ENCODE results near the gene CPE. TPM values are rescaled to one million over a fixed set of nuclear protein-coding genes. Genes with fewer than 3 reads are reported as not detected.

CPE gene
- total and polyA plus RNA-seq, 2 donors: 52.3 to 94.5 TPM

DNA sequence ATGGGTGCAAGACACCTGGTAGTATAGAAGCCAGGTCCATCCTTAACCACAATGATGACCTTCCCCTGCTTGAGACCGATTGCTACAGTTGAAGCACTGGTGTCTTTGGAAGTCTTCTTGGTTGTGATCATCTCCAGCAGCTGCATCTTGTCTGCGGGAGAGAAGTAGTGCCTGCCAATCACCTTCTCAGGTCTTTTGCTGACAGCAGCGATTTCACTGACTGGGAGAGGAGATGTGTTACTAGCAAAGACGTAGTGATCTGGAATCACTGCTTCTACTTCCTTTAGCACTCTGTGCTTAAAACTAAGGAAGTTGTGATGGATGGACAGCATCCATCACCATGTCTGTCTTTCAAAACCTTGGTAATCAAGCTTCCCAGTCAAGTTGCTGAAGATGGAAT, 25.9 kb downstream of the CPE start:
- DNase-seq (ENCODE audit: low read depth in 6 of 9, low spot score in 9 of 9): no peak
- WGBS: 94% methylated on average over 4 of the region's 4 CpGs
- Histone ChIP-seq H3K27ac (ENCODE audit: low read depth in 1 of 2, low read length in 1 of 2) (no peak overlapping the region), H3K4me1 (ENCODE audit: control insufficient read depth in 2 of 2, insufficient read depth in 2 of 2, low read length in 2 of 2) (no peaks in the 10 kb centered on the region), H3K4me3 (ENCODE audit: low read length in 2 of 2) (no peak overlapping the region), H3K9me3 (ENCODE audit: control insufficient read depth in 2 of 2, insufficient read depth in 1 of 2, low read length in 1 of 2) (no peaks in the 10 kb centered on the region), H3K36me3 (ENCODE audit: control insufficient read depth in 2 of 2, insufficient read depth in 2 of 2, low read length in 1 of 2) (no peaks in the 10 kb centered on the region), H3K27me3 (ENCODE audit: control insufficient read depth in 2 of 2, insufficient read depth in 1 of 2, low read length in 1 of 2) (no peaks in the 10 kb centered on the region)

DNA sequence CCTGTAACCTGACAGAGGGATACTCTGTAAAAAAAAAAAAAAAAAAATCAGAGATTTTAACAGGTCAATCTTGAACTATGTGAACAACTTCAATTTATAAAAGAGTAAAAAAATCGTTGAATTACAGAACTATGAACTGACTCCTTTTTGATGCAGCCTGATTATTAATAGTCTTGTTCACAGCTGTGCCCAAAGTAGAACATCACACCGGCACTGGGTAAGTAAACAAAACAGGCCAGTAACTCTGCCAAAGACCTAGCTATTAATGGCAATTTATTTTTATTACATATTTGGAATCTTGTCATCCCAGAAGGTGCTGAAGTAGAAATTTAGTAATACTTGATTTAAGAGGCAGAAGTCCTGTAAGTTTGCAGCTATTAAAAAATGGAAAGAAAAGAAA, 31.4 kb downstream of the CPE start:
- Histone ChIP-seq H3K36me3 (ENCODE audit: control insufficient read depth in 2 of 2, insufficient read depth in 2 of 2, low read length in 1 of 2) (no peaks in the 10 kb centered on the region), H3K27ac (ENCODE audit: low read depth in 1 of 2, low read length in 1 of 2) (no peak overlapping the region), H3K4me3 (ENCODE audit: low read length in 2 of 2) (no peak overlapping the region), H3K4me1 (ENCODE audit: control insufficient read depth in 2 of 2, insufficient read depth in 2 of 2, low read length in 2 of 2) (no peaks in the 10 kb centered on the region), H3K27me3 (ENCODE audit: control insufficient read depth in 2 of 2, insufficient read depth in 1 of 2, low read length in 1 of 2) (no peaks in the 10 kb centered on the region), H3K9me3 (ENCODE audit: control insufficient read depth in 2 of 2, insufficient read depth in 1 of 2, low read length in 1 of 2) (no peaks in the 10 kb centered on the region)
- no peak for DNase-seq (ENCODE audit: low read depth in 6 of 9, low spot score in 9 of 9)
- 91% methylated on average over 2 of the region's 2 CpGs for WGBS

DNA sequence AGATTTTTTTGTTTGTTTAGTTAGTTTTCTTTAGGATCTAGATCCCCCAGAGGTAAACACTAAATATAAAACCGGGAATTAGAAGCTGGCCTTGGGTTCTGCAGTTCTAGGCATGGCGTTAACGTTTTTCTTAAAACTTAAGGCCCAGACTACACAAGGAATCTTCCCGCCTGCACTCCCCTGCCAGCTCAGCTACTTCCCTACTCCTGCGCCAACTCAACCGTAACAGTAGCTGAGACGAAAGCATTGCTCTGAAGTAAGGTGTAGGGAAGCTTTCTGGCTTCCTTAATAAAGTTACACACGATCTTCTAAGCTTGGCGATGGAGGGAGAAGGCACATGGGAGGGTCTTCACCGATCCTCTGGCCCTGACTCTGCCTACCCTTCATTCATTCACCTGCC, 37.1 kb downstream of the CPE start:
- H3K9me3 ChIP-seq (ENCODE audit: control insufficient read depth in 2 of 2, insufficient read depth in 1 of 2, low read length in 1 of 2): no peaks in the 10 kb centered on the region
- DNase-seq (ENCODE audit: low read depth in 6 of 9, low spot score in 9 of 9): no peak
- no peaks in the 10 kb centered on the region for H3K36me3 ChIP-seq (ENCODE audit: control insufficient read depth in 2 of 2, insufficient read depth in 2 of 2, low read length in 1 of 2)
- no peak overlapping the region for H3K4me3 ChIP-seq (ENCODE audit: low read length in 2 of 2)
- WGBS: 89% methylated on average over 10 of the region's 10 CpGs
- no peak overlapping the region for H3K27ac ChIP-seq (ENCODE audit: low read depth in 1 of 2, low read length in 1 of 2)
- no peaks in the 10 kb centered on the region for H3K4me1 ChIP-seq (ENCODE audit: control insufficient read depth in 2 of 2, insufficient read depth in 2 of 2, low read length in 2 of 2)
- no peaks in the 10 kb centered on the region for H3K27me3 ChIP-seq (ENCODE audit: control insufficient read depth in 2 of 2, insufficient read depth in 1 of 2, low read length in 1 of 2)

- no peak overlapping the region for H3K4me3 ChIP-seq (ENCODE audit: low read length in 2 of 2)
- H3K27me3 ChIP-seq (ENCODE audit: control insufficient read depth in 2 of 2, insufficient read depth in 1 of 2, low read length in 1 of 2): no peaks in the 10 kb centered on the region
- no peaks in the 10 kb centered on the region for H3K36me3 ChIP-seq (ENCODE audit: control insufficient read depth in 2 of 2, insufficient read depth in 2 of 2, low read length in 1 of 2)
- no peak overlapping the region for H3K27ac ChIP-seq (ENCODE audit: low read depth in 1 of 2, low read length in 1 of 2)
- WGBS: 92% methylated on average over 1 of the region's 1 CpG
- H3K9me3 ChIP-seq (ENCODE audit: control insufficient read depth in 2 of 2, insufficient read depth in 1 of 2, low read length in 1 of 2): no peaks in the 10 kb centered on the region
- H3K4me1 ChIP-seq (ENCODE audit: control insufficient read depth in 2 of 2, insufficient read depth in 2 of 2, low read length in 2 of 2): no peaks in the 10 kb centered on the region
- no peak for DNase-seq (ENCODE audit: low read depth in 6 of 9, low spot score in 9 of 9)
Measured at GRCh38 chr4:165418073-165418472, 39.3 kb downstream of the CPE start.

DNA sequence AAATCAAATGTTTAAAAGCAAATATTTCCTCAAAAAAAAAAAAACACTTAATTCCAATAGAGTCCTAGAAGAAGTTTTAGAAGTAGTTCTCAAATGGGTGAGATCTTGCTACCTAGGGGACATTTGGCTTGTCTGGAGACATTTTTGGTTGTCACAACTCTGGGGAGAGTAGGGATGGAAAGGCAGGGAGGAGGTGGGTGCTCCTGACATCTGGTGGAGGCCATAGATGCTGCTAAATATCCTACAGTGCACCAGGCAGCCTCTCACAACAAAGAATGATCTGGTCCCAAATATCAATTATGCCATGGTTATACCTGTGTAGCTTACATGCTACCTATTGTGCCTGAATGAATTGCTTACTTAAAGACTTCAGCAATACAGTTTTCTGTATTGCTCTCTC, 46.8 kb downstream of the CPE start:
- Histone ChIP-seq H3K9me3 (ENCODE audit: control insufficient read depth in 2 of 2, insufficient read depth in 1 of 2, low read length in 1 of 2) (no peaks in the 10 kb centered on the region), H3K36me3 (ENCODE audit: control insufficient read depth in 2 of 2, insufficient read depth in 2 of 2, low read length in 1 of 2) (no peaks in the 10 kb centered on the region), H3K27me3 (ENCODE audit: control insufficient read depth in 2 of 2, insufficient read depth in 1 of 2, low read length in 1 of 2) (no peaks in the 10 kb centered on the region), H3K27ac (ENCODE audit: low read depth in 1 of 2, low read length in 1 of 2) (no peak overlapping the region), H3K4me1 (ENCODE audit: control insufficient read depth in 2 of 2, insufficient read depth in 2 of 2, low read length in 2 of 2) (no peaks in the 10 kb centered on the region), H3K4me3 (ENCODE audit: low read length in 2 of 2) (no peak overlapping the region)
- DNase-seq (ENCODE audit: low read depth in 6 of 9, low spot score in 9 of 9): no peak

GRCh38 chr4:165426331-165426730, 47.5 kb downstream of the CPE start:
- Histone ChIP-seq H3K27me3 (ENCODE audit: control insufficient read depth in 2 of 2, insufficient read depth in 1 of 2, low read length in 1 of 2) (no peaks in the 10 kb centered on the region), H3K4me1 (ENCODE audit: control insufficient read depth in 2 of 2, insufficient read depth in 2 of 2, low read length in 2 of 2) (no peaks in the 10 kb centered on the region), H3K9me3 (ENCODE audit: control insufficient read depth in 2 of 2, insufficient read depth in 1 of 2, low read length in 1 of 2) (no peaks in the 10 kb centered on the region), H3K4me3 (ENCODE audit: low read length in 2 of 2) (no peak overlapping the region), H3K27ac (ENCODE audit: low read depth in 1 of 2, low read length in 1 of 2) (no peak overlapping the region), H3K36me3 (ENCODE audit: control insufficient read depth in 2 of 2, insufficient read depth in 2 of 2, low read length in 1 of 2) (no peaks in the 10 kb centered on the region)
- WGBS: 97% methylated on average over 1 of the region's 1 CpG
- no peak for DNase-seq (ENCODE audit: low read depth in 6 of 9, low spot score in 9 of 9)

DNA sequence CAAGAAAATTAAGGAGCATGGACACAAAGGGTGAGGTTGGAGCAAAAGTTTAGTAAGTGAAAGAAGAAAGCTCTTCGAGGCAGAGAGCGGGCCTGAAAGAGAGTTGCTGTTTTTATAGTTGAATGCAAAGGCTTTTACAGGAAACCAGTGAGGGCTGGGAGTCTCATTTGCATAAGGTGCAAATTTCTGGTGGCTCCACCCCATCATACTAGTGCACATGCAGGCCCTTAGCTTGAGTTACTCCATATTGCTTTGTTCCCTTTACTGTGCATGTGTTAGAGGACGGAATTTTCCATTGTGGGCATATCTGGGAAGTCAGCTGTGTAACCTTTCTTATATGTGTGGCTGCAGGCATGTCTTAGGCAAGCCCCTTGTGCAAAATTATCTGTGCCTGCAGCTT, 48.0 kb downstream of the CPE start:
- WGBS: 78% methylated on average over 3 of the region's 3 CpGs

DNA sequence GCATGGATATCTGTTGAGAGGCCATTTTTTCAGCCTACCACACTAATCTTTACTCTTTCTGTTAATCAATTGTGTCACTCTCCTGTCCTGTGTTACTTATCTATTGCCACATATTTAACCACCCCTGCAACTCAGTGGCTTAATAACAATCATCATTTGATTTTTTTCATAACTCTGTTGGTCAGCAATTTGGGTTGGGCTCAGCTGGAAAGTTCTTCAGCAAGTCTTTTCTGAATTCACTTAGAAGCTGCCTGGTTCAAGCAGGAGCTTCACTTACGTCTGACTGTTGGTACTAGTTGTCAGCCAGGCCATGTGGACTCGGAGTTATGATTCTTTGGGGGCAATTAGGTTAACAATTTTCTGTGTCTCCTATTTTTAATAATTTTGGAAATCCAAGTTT, 50.1 kb downstream of the CPE start:
- WGBS: 70% methylated on average over 2 of the region's 2 CpGs
- H3K36me3 ChIP-seq (ENCODE audit: control insufficient read depth in 2 of 2, insufficient read depth in 2 of 2, low read length in 1 of 2): no peaks in the 10 kb centered on the region
- no peaks in the 10 kb centered on the region for H3K4me1 ChIP-seq (ENCODE audit: control insufficient read depth in 2 of 2, insufficient read depth in 2 of 2, low read length in 2 of 2)
- no peak for DNase-seq (ENCODE audit: low read depth in 6 of 9, low spot score in 9 of 9)
- H3K27me3 ChIP-seq (ENCODE audit: control insufficient read depth in 2 of 2, insufficient read depth in 1 of 2, low read length in 1 of 2): no peaks in the 10 kb centered on the region
- no peak overlapping the region for H3K27ac ChIP-seq (ENCODE audit: low read depth in 1 of 2, low read length in 1 of 2)
- H3K9me3 ChIP-seq (ENCODE audit: control insufficient read depth in 2 of 2, insufficient read depth in 1 of 2, low read length in 1 of 2): no peaks in the 10 kb centered on the region
- no peak overlapping the region for H3K4me3 ChIP-seq (ENCODE audit: low read length in 2 of 2)

More for the DNA sequence above, 48.0 kb downstream of the CPE start:
- Histone ChIP-seq H3K27me3 (ENCODE audit: control insufficient read depth in 2 of 2, insufficient read depth in 1 of 2, low read length in 1 of 2) (no peaks in the 10 kb centered on the region), H3K27ac (ENCODE audit: low read depth in 1 of 2, low read length in 1 of 2) (no peak overlapping the region), H3K9me3 (ENCODE audit: control insufficient read depth in 2 of 2, insufficient read depth in 1 of 2, low read length in 1 of 2) (no peaks in the 10 kb centered on the region), H3K4me1 (ENCODE audit: control insufficient read depth in 2 of 2, insufficient read depth in 2 of 2, low read length in 2 of 2) (no peaks in the 10 kb centered on the region), H3K36me3 (ENCODE audit: control insufficient read depth in 2 of 2, insufficient read depth in 2 of 2, low read length in 1 of 2) (no peaks in the 10 kb centered on the region), H3K4me3 (ENCODE audit: low read length in 2 of 2) (no peak overlapping the region)
- no peak for DNase-seq (ENCODE audit: low read depth in 6 of 9, low spot score in 9 of 9)

DNA sequence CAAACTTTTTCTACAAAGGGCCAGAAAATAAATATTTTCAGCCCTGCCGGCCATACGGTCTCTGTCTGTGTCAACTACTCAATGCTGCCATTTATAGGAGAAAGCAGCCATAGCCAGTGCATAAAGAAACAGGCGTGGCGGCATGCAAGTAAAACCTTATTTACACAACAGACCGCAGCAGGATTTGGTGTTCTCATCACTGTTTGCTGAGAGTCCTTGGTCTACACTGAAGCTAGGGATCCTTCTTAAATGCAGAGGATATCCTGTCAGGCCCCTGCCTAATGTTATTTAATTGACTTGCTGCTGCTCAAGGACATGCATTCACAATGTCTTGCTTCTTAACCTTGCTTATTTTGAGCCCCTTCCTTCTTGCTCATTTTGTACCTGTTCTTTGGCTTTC, 54.7 kb downstream of the CPE start:
- Histone ChIP-seq H3K4me3 (ENCODE audit: low read length in 2 of 2) (no peak overlapping the region), H3K9me3 (ENCODE audit: control insufficient read depth in 2 of 2, insufficient read depth in 1 of 2, low read length in 1 of 2) (no peaks in the 10 kb centered on the region), H3K4me1 (ENCODE audit: control insufficient read depth in 2 of 2, insufficient read depth in 2 of 2, low read length in 2 of 2) (no peaks in the 10 kb centered on the region), H3K36me3 (ENCODE audit: control insufficient read depth in 2 of 2, insufficient read depth in 2 of 2, low read length in 1 of 2) (no peaks in the 10 kb centered on the region), H3K27ac (ENCODE audit: low read depth in 1 of 2, low read length in 1 of 2) (no peak overlapping the region), H3K27me3 (ENCODE audit: control insufficient read depth in 2 of 2, insufficient read depth in 1 of 2, low read length in 1 of 2) (no peaks in the 10 kb centered on the region)
- 96% methylated on average over 5 of the region's 5 CpGs for WGBS
- DNase-seq (ENCODE audit: low read depth in 6 of 9, low spot score in 9 of 9): no peak

GRCh38 chr4:165437691-165438090, 58.9 kb downstream of the CPE start:
- Histone ChIP-seq H3K4me1 (ENCODE audit: control insufficient read depth in 2 of 2, insufficient read depth in 2 of 2, low read length in 2 of 2) (no peaks in the 10 kb centered on the region), H3K4me3 (ENCODE audit: low read length in 2 of 2) (no peak overlapping the region), H3K27ac (ENCODE audit: low read depth in 1 of 2, low read length in 1 of 2) (no peak overlapping the region), H3K36me3 (ENCODE audit: control insufficient read depth in 2 of 2, insufficient read depth in 2 of 2, low read length in 1 of 2) (no peaks in the 10 kb centered on the region), H3K27me3 (ENCODE audit: control insufficient read depth in 2 of 2, insufficient read depth in 1 of 2, low read length in 1 of 2) (no peaks in the 10 kb centered on the region), H3K9me3 (ENCODE audit: control insufficient read depth in 2 of 2, insufficient read depth in 1 of 2, low read length in 1 of 2) (no peaks in the 10 kb centered on the region)
- 97% methylated on average over 3 of the region's 3 CpGs for WGBS
- DNase-seq (ENCODE audit: low read depth in 6 of 9, low spot score in 9 of 9): no peak
